NCI-H1436 (cell line): ENCODE measurements around the gene SLC44A5.
"Not testable (repeated sequence)": the region's sequence is repeated elsewhere in the genome, so short reads cannot be mapped to it uniquely, and the experiment has no call there.

Experiments used
- DNase-seq: peaks from one replicate; lab custom pipeline; 2025; lab: John Stamatoyannopoulos, UW

The SLC44A5 gene

GRCh38 chr1:75273110-75273509, 337.8 kb downstream of the SLC44A5 start:
- no peak for DNase-seq

- peak; percentile 43 for DNase-seq
Observed at GRCh38 chr1:75265792-75266191, 345.1 kb downstream of the SLC44A5 start.

- no peak for DNase-seq
Observed at GRCh38 chr1:75264112-75264511, 346.8 kb downstream of the SLC44A5 start.

- DNase-seq = not testable (repeated sequence)
Observed at GRCh38 chr1:75263616-75264015, 347.3 kb downstream of the SLC44A5 start.

- DNase-seq = not testable (repeated sequence)
Observed at GRCh38 chr1:75261946-75262345, 349.0 kb downstream of the SLC44A5 start.

- DNase-seq = no peak
Observed at GRCh38 chr1:75258351-75258750, 352.6 kb downstream of the SLC44A5 start.

GRCh38 chr1:75257424-75257823, 353.5 kb downstream of the SLC44A5 start:
- no peak for DNase-seq

GRCh38 chr1:75250114-75250513, 360.8 kb downstream of the SLC44A5 start:
- DNase-seq = not testable (repeated sequence)

GRCh38 chr1:75245239-75245638, 365.7 kb downstream of the SLC44A5 start:
- no peak for DNase-seq

GRCh38 chr1:75243124-75243523, 367.8 kb downstream of the SLC44A5 start:
- DNase-seq = no peak

- DNase-seq = no peak
Observed at GRCh38 chr1:75237316-75237715, 373.6 kb downstream of the SLC44A5 start.

GRCh38 chr1:75234562-75234961, 376.4 kb downstream of the SLC44A5 start:
- no peak for DNase-seq

GRCh38 chr1:75233302-75233929, 377.5 kb downstream of the SLC44A5 start:
- DNase-seq = peak; percentile 48

GRCh38 chr1:75220072-75220471, 390.8 kb downstream of the SLC44A5 start:
- DNase-seq = no peak

GRCh38 chr1:75214017-75214416, 396.9 kb downstream of the SLC44A5 start:
- no peak for DNase-seq

GRCh38 chr1:75211648-75212047, 399.3 kb downstream of the SLC44A5 start:
- DNase-seq = no peak

GRCh38 chr1:75208862-75209261, 402.1 kb downstream of the SLC44A5 start:
- DNase-seq = no peak

- peak; percentile 34 for DNase-seq
Observed at GRCh38 chr1:75203415-75204277, 407.3 kb downstream of the SLC44A5 start.

GRCh38 chr1:75202751-75203150, 408.2 kb downstream of the SLC44A5 start:
- no peak for DNase-seq

GRCh38 chr1:75198761-75199160, 412.2 kb downstream of the SLC44A5 start:
- DNase-seq = no peak

GRCh38 chr1:75198163-75198562, 412.8 kb downstream of the SLC44A5 start:
- DNase-seq = no peak

GRCh38 chr1:75188892-75189291, 422.0 kb downstream of the SLC44A5 start:
- DNase-seq = no peak

- not testable (repeated sequence) for DNase-seq
Observed at GRCh38 chr1:75181214-75181955, 429.5 kb downstream of the SLC44A5 start.
